Fibroblast of skin of left biceps (primary cell): ENCODE data around the gene BFSP2.

Experiments
- DNase-seq, 2 experiments: peaks; one replicate each; pipeline ENCODE4 v3.0.0-alpha.2; 2013; ENCODE audit warnings: low read depth in 2 of 2

Gene BFSP2

GRCh38 chr3:133383741-133384140 lies 16.1 kb upstream of the BFSP2 start:
- DNase-seq = no peak

- DNase-seq = peak in 1 of 2 experiments; percentile 18
Measured at GRCh38 chr3:133384331-133385027, 15.4 kb upstream of the BFSP2 start.

GRCh38 chr3:133386876-133387275 lies 13.0 kb upstream of the BFSP2 start:
- no peak for DNase-seq

GRCh38 chr3:133387341-133387740 lies 12.5 kb upstream of the BFSP2 start:
- DNase-seq = no peak

- DNase-seq = no peak
Measured at GRCh38 chr3:133388696-133389395, 11.0 kb upstream of the BFSP2 start.

GRCh38 chr3:133390715-133391114 lies 9.1 kb upstream of the BFSP2 start:
- DNase-seq = no peak

- no peak for DNase-seq
Measured at GRCh38 chr3:133393204-133393603, 6.7 kb upstream of the BFSP2 start.

GRCh38 chr3:133393691-133394474 lies 6.0 kb upstream of the BFSP2 start:
- DNase-seq = no peak

GRCh38 chr3:133394561-133395311 lies 5.1 kb upstream of the BFSP2 start:
- DNase-seq = no peak

- no peak for DNase-seq
Measured at GRCh38 chr3:133396906-133397305, 3.0 kb upstream of the BFSP2 start.

- no peak for DNase-seq
Measured at GRCh38 chr3:133401374-133402135, 1.7 kb downstream of the BFSP2 start.

- DNase-seq = no peak
Measured at GRCh38 chr3:133404920-133405319, 5.1 kb downstream of the BFSP2 start.

- DNase-seq = no peak
Measured at GRCh38 chr3:133408366-133408765, 8.5 kb downstream of the BFSP2 start.

GRCh38 chr3:133408961-133409360 lies 9.1 kb downstream of the BFSP2 start:
- peak in 1 of 2 experiments; percentile 33 for DNase-seq

GRCh38 chr3:133410191-133410892 lies 10.5 kb downstream of the BFSP2 start:
- DNase-seq = no peak

- no peak for DNase-seq
Measured at GRCh38 chr3:133412183-133413132, 12.6 kb downstream of the BFSP2 start.

- no peak for DNase-seq
Measured at GRCh38 chr3:133413161-133414020, 13.5 kb downstream of the BFSP2 start.

GRCh38 chr3:133414021-133414392 lies 14.2 kb downstream of the BFSP2 start:
- DNase-seq = no peak
